SKM-1 treated with dmso at 0.1 percent for 144 hours (cell line): Measurements from ENCODE around the gene LSR.
A peak's percentile ranks its signal among the peaks of the same experiment; 100 is the strongest.

Experiments
- DNase-seq: peaks from one replicate; lab custom pipeline; 2025; ENCODE audit not compliant: unreplicated experiment; lab: John Stamatoyannopoulos, UW

The LSR gene

DNA sequence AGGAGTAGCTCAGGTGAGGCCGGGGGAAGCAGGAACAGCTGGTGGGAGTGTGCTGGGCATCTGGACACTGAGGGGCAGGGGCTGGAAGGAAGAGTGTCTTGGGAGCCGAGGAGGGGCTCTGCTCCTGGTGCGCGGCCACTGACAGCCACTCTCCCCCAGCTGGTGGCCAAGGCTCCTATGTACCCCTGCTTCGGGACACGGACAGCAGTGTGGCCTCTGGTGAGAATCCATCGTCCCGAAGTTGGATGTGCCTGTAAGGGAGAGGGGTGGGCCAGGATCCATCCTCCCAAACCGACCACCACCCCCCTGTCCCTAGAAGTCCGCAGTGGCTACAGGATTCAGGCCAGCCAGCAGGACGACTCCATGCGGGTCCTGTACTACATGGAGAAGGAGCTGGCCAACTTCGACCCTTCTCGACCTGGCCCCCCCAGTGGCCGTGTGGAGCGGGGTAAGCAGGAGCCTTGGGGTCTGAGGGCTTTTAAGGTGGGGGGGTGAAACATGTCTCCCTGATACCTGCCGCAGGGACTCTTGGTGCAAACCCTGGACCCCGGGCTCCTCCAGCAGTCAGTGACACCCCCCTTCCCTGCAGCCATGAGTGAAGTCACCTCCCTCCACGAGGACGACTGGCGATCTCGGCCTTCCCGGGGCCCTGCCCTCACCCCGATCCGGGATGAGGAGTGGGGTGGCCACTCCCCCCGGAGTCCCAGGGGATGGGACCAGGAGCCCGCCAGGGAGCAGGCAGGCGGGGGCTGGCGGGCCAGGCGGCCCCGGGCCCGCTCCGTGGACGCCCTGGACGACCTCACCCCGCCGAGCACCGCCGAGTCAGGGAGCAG is 17.9 kb downstream of the LSR start:
- DNase-seq = no peak

DNA sequence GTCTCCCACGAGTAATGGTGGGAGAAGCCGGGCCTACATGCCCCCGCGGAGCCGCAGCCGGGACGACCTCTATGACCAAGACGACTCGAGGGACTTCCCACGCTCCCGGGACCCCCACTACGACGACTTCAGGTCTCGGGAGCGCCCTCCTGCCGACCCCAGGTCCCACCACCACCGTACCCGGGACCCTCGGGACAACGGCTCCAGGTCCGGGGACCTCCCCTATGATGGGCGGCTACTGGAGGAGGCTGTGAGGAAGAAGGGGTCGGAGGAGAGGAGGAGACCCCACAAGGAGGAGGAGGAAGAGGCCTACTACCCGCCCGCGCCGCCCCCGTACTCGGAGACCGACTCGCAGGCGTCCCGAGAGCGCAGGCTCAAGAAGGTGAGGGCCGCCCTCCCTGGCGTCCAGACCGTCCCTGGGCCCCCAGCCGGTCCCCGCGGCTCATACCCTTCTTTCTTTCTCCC is 18.6 kb downstream of the LSR start:
- no peak for DNase-seq

DNA sequence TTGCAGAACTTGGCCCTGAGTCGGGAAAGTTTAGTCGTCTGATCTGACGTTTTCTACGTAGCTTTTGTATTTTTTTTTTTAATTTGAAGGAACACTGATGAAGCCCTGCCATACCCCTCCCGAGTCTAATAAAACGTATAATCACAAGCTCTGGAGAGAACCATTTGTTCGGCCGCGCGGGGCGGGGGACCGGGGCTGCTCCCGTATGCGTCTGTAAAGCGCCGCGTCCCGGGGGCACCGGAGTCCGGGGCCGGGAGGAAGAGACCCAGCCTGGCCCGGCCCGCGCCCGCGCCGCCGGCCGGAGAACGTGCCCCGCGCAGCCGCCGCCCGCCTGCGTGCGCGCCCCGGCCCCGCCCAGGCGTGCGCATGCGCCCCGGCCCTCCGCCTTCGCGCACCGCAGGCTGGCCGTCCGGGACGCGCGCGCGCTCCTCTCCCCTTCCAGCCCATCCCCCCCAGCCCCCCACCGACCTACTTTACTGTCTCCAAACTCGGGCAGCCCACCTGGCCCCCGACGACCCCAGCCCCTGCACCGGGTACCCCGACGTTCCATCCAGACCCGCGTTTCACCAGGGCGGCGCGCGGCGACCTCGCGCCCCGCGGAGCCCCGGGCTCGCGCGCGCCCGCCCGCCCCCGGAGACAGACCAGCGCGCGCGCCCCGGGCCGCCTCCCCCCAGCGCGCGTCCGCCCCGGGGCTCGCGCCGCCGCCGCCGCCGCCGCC is 19.2 kb downstream of the LSR start:
- peak; percentile 40 for DNase-seq

DNA sequence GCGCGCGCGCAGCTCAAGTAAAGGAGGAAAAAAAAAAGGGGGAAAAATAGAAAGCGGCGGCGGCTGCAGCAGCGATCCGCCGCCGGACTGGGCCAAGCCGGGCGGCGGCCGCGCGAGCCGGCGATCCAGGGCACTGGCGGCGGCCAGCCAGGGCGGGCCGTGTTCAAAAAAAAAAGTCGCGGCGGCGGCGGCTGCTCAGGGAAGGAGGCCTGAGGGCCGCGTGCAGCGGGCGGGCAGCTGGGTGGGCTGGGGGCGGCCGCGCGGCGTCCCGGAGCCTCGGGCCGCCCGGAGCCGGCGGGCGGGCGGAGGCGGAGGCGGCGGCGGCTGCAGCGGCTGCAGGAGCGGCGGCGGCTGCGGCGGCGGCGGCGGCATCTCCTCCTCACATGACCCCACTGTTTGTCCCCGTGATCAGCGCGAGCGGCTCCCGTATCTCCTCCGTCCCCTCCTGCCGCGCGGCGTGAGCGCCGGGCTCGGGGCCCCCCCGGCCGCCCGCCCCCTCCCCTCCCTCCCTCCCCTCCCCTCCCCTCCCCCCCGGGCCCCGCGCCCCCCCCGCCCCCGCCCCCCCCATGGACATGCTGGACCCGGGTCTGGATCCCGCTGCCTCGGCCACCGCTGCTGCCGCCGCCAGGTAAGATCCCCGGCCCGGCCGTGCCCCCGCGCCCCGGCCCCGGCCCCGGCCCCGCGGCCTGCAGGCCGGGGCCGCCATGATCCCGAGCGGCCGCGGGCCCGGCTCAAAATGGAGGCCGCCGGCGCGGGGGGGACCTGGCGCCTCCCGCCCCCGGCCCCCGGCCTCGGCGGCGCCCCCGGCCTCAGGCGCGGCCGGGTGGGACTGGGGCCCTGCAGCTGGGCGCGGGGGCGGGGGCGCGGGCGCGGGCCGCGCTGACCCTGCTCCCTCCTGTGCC is 20.0 kb downstream of the LSR start, which contains the start of gene USF2:
USF2 (plus strand) TSS at position 427 of the 902 bp plus-strand sequence; CDS start at position 567, 140 bp downstream.
- DNase-seq = peak; percentile 36

DNA sequence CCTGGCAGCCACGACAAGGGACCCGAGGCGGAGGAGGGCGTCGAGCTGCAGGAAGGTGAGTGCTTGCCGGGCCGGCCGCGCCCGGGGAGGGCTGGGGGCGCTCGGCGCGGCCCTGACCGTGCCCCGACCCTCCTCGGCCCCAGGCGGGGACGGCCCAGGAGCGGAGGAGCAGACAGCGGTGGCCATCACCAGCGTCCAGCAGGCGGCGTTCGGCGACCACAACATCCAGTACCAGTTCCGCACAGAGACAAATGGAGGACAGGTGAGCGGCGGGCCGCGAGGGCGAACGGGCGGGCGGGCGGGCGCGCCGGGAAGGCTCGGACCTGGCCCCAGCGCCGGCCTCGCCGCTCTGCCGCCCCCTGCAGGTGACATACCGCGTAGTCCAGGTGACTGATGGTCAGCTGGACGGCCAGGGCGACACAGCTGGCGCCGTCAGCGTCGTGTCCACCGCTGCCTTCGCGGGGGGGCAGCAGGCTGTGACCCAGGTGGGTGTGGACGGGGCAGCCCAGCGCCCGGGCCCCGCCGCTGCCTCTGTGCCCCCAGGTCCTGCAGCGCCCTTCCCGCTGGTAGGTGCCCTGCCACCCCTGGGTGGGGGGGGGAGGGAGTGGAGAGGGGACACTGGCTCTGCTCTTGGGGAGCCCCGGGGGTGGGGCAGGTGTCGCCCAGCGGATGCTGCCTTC is 20.8 kb downstream of the LSR start:
- peak; percentile 65 for DNase-seq

DNA sequence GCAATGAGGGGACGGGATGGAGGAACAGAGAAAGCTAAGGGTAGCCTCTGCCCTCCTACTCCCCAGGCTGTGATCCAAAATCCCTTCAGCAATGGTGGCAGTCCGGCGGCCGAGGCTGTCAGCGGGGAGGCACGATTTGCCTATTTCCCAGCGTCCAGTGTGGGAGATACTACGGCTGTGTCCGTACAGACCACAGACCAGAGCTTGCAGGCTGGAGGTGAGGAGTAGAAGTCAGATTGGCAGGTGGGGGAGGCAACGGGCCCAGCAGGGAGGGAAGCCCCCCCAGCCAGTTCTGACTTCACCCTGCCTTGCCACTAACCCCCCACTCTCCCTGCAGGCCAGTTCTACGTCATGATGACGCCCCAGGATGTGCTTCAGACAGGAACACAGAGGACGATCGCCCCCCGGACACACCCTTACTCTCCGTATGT is 21.6 kb downstream of the LSR start:
- no peak for DNase-seq

DNA sequence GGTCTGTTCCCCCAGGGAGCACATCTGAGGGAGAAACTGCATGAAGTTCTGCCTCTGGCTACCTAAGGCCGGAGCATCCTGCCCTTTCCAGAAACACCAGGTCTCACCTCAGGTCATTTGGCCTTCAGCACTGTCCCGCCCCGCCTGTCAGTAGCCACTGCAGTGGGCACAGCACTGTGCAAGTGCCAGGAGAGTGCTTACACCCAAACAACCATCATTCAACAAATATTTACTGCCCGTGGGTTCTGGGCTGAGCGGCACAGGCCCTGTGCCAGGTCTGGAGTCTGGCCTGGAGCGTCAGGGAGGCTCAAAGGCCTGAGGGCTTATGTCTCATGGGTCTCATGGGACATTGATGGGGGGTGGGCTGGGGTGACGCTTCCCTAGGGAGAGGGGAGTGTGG is 22.7 kb downstream of the LSR start:
- DNase-seq = no peak

DNA sequence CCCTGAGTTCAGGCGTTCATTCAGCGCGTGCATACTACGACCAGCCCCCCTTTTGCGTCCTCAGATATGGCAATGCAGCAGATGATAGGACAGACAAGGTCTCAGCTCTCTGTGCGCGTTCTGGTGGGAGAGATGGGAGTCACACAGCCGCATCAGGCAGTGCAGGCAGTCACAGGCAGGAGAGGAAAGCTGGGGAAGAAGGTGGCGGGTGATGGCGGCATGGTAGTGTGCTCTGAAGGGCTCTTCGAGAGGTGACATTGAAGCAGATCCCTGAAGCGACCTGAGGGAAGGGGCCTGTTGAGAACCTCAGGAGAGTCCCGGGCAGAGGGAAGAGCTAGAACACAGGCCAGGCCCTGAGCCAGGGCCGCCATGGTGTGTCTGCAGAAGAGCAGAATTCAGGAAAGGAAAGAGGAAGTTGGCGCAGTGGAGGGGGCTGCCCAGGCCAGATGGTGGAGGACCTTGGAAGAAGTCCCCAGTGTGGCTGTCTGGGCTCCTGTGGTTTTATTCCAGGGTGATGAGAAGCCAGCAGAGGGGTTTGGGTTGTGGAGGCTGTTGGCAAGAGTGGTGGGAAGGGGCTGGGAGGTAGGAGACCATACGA is 23.4 kb downstream of the LSR start:
- peak; percentile 5 for DNase-seq

DNA sequence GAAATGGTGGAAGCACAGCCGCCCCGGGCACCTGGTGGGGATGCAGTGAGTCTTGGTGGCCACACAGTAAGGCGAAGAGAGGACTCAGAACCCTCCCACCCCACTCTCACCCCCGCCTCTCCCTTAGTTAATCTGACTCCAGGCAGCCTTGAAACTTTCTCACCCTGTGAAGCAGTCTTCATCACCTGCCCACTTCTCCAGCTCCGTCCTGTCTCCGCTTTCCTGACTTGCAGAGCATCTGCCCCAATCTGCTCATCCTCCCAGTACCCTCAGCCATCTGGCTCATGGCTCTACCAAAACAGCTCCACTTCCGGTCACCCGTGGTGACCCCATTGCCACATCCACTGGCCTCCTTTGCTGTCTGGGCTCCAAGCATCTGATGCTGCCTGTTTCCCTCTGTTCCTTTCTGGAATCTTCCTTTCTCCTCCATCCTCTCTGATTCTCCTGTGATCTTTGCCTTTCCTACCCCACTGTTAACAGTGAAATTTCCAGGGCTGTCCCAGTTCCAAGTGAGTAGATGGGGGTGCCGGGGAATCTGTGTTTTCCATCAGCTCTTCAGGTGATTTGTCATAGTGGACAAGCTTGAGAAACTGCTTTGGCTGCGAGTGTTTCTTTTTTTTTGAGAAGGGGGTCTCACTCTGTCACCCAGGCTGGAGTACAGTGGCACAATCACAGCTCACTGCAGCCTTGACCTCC is 24.3 kb downstream of the LSR start:
- no peak for DNase-seq

DNA sequence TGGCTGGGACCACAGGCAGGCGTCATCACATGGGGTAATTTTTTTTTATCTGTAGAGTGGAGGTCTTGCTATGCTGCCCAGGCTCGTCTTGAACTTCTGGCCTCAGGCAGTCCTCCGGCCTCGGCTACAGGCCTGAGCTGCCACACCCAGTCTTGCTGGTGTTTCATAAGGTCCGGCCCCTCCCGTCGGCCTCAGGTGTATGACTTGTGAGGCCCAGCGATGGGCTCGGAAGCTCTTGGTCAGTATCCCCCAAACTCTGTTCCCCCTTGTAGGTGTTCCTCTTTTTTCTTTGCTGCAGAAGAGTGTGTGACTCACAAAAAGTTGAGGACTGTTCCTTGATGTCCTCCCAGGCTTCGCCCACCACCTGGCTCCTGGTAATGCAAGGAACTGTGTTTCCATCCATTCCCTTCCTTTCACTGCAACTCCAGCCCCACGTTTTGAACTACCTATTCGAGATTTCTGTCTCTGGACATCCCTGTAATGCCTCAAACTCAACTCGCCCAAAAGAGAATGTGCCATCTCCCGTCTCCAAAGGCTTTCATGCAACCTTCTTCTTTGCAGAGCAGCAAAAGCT is 25.0 kb downstream of the LSR start:
- DNase-seq = no peak

DNA sequence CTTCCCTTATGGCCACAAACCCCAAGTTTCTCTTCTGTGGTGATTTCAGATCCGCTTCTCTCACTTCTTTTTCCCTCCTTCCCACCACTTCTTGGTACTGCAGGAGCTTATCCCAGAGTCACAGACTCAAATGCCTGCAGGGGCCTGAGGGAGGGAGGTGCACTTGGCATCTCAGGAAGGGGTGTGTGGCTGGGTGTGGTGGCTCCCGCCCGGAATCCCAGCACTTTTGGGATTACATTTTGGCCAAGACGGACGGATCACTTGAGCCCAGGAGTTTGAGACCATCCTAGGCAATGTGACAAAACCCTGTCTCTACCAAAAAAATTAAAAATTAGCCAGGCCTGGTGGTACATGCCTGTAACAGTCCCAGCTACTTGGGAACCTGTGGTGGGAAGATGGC is 25.5 kb downstream of the LSR start:
- no peak for DNase-seq

DNA sequence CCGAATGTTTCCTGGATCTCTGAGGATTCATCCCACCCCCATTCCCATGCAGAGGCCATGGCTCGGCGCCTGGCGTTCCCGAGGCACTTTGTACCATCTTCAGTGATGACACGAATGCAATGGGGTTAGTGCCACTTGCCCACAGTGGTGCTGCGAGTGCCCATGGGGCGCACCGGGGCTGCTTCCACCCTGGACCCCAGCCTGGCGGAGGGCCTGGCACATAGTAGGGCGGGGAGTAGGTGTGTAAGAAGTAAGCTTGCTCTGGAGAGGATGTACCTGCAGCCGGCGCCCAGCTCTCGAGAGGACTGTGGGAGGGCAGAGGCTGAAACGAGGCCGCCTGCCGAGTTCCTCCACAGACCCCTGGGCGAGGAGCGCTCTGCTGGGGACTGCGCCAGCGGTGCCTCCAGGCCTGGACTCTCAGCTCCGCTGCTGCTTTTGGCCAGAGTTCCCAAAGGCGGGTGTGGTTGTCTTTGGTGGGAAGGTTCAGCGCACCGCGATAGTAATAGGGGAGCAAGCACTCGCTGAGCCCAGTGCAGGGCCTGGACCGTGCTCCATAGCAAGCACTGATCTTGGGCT is 28.0 kb downstream of the LSR start:
- DNase-seq = no peak

DNA sequence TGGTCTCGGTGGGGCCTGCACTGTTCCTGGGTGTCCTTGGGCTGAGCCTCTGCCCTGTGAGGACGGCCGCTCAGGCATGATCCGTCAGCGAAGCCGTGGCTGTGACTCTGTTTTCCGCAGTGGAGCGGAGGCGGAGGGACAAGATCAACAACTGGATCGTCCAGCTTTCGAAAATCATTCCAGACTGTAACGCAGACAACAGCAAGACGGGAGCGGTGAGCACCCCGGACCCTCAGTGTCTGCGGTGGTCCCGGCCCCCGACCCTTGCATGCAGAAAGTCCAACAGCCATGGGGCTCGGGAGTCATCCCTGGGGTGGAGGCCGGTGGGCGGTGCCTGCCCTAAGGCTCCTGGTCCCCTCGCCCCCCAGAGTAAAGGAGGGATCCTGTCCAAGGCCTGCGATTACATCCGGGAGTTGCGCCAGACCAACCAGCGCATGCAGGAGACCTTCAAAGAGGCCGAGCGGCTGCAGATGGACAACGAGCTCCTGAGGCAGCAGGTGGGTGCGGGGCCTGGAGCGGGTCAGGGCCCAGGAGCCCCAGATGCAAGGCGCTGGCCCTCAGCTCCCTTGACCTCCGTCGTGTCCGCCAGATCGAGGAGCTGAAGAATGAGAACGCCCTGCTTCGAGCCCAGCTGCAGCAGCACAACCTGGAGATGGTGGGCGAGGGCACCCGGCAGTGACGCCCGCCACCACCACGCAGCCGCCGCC is 29.9 kb downstream of the LSR start:
- no peak for DNase-seq

DNA sequence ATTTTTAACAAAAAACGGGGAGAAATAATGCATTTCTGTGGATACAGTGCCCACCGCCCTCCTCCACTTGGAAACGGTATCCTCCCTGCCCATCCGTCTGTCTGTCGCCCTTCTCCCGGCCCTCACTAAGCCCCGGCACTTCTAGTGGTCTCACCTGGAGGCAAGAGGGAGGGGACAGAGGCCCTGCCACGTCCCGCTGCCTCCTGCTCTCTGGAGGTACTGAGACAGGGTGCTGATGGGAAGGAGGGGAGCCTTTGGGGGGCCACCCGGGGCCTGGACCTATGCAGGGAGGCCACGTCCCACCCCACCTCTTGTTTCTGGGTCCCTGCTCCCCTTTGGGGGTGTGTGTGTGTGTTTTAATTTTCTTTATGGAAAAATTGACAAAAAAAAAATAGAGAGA is 30.6 kb downstream of the LSR start:
- DNase-seq = no peak

DNA sequence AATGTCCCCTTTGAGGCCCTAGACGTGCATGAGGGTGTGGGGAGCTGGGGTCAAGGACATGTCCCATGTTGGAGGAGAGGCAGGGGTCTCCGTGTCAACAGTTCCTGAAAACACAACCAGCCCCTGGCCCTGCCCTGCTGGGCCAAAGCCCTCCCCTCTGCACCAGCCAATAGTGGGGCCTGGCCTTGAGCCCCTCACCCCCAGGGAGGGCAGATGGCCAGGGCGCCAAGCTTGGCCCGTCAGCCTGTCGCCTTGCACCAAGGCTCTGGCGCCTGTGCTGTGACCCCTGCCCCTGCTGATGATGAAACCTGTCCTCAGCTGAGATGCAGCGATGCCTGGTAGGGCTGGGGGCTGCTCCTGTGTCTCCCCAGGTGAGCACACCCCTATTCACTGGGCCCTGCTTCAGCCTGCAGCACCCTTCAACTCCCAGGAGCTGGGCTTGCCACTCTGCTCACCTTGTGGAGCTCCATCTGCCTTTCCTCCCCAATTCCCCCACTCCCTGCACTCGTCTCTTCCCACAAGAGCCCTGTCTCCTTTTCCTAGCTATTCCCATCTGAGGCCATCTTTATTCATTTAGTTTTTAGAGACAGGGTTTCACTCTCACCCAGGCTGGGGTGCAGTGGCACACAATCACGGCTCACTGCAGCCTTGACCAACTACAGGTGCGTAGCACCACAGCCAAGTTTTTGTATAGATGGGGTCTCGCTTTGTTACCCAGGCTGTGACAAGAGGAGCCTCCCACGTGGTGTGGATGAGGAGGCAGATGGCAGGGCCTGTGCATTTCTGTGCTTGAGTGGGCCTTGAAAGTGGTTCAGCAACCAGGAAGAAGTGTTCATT is 31.4 kb downstream of the LSR start:
- no peak for DNase-seq

DNA sequence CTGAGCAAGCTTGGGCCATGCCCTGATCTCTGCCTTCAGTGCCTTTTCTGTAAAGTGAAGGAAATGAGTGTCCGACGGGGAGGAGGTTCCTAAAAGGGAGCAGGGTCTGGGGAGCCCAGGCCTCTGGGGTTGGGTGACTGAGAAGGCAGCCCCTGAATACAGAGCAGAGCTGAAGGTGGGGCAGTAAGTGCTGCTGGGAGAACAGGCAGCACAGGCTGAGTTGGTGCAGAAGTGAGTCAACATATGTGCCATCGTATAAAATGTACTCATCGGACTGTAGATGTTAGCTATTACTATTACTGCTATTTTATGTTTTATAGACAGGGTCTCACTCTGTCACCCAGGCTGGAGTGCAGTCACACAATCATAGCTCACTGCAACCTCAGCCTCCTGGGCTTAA is 32.5 kb downstream of the LSR start:
- DNase-seq = no peak
